Astrocyte (in vitro differentiated cells and primary cell): ENCODE measurements around the gene ICOSLG.

Experiments used
- EZH2 ChIP-seq: IDR thresholded peaks from 2 replicates; pipeline ENCODE4 v1.6.1; 2012; ENCODE audit warnings: mild to moderate bottlenecking, low read length, inconsistent platforms; ENCODE audit not compliant: insufficient read depth
- TF ChIP-seq, protein P1 (sequence below): IDR thresholded peaks from 2 replicates; pipeline ENCODE4 v1.5.1; 2011; ENCODE audit warnings: low read depth, mild to moderate bottlenecking, inconsistent platforms, low read length, moderate library complexity; ENCODE audit not compliant: insufficient read depth

DNA sequence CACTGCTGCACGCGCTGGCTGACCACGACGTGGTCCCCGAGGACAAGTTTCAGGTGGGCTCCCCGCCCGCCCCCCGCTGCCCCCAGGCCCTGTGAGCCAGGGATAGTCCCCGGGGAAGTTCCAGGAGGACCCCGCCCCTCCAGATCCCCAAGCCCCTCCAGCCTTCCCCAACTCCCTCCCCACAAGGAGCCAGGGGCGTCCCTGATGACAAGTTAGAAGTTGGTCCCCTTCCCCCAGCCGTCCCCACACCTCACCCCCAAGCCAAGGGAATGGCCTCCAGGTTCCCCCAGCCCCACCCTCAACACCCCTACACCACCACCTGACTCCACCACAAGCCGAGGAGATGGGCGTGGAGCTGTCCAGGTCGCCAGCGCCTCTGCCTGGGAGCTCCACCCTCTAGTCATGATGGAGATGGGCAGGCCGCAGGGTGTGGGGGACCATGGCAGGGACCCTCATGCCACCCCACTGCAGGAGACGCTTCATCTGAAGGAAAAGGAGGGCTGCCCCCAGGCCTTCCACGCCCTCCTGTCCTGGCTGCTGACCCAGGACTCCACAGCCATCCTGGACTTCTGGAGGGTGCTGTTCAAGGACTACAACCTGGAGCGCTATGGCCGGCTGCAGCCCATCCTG lies 45.5 kb upstream of the ICOSLG start:
- TF ChIP-seq, protein P1, sequence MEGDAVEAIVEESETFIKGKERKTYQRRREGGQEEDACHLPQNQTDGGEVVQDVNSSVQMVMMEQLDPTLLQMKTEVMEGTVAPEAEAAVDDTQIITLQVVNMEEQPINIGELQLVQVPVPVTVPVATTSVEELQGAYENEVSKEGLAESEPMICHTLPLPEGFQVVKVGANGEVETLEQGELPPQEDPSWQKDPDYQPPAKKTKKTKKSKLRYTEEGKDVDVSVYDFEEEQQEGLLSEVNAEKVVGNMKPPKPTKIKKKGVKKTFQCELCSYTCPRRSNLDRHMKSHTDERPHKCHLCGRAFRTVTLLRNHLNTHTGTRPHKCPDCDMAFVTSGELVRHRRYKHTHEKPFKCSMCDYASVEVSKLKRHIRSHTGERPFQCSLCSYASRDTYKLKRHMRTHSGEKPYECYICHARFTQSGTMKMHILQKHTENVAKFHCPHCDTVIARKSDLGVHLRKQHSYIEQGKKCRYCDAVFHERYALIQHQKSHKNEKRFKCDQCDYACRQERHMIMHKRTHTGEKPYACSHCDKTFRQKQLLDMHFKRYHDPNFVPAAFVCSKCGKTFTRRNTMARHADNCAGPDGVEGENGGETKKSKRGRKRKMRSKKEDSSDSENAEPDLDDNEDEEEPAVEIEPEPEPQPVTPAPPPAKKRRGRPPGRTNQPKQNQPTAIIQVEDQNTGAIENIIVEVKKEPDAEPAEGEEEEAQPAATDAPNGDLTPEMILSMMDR: no peak
- no peak for TF ChIP-seq EZH2
